Duodenal mucosa (tissue), 2 donors: ENCODE measurements around the gene ANKHD1.

Experiments
- H3K27ac ChIP-seq: one replicate; pipeline ENCODE4 v1.7.0; 2013; ENCODE audit warnings: low read depth, low read length
- H3K27me3 ChIP-seq, 2 donors: one replicate each; pipeline ENCODE4 v1.7.0; 2013; ENCODE audit warnings: low read length in 2 of 2, control low read depth in 1 of 2; ENCODE audit not compliant: insufficient read depth in 2 of 2, control insufficient read depth in 1 of 2
- H3K36me3 ChIP-seq, 2 donors: one replicate each; pipeline ENCODE4 v1.7.0; 2013; ENCODE audit warnings: low read length in 2 of 2, control low read depth in 1 of 2; ENCODE audit not compliant: insufficient read depth in 2 of 2, control insufficient read depth in 1 of 2
- H3K4me1 ChIP-seq, 2 donors: one replicate each; pipeline ENCODE4 v1.7.0; 2013; ENCODE audit warnings: low read length in 2 of 2, control low read depth in 1 of 2; ENCODE audit not compliant: insufficient read depth in 2 of 2, control insufficient read depth in 1 of 2
- H3K4me3 ChIP-seq, 2 donors: one replicate each; pipeline ENCODE4 v1.7.0; 2013; ENCODE audit warnings: low read length in 2 of 2, low read depth in 1 of 2
- H3K9ac ChIP-seq, 2 donors: one replicate each; pipeline ENCODE4 v1.7.0; 2013; ENCODE audit warnings: low read length in 2 of 2, low read depth in 1 of 2
- H3K9me3 ChIP-seq, 2 donors: one replicate each; pipeline ENCODE4 v1.7.0; 2013; ENCODE audit warnings: low read length in 2 of 2, control low read depth in 1 of 2; ENCODE audit not compliant: control insufficient read depth in 1 of 2

The ANKHD1 gene

DNA sequence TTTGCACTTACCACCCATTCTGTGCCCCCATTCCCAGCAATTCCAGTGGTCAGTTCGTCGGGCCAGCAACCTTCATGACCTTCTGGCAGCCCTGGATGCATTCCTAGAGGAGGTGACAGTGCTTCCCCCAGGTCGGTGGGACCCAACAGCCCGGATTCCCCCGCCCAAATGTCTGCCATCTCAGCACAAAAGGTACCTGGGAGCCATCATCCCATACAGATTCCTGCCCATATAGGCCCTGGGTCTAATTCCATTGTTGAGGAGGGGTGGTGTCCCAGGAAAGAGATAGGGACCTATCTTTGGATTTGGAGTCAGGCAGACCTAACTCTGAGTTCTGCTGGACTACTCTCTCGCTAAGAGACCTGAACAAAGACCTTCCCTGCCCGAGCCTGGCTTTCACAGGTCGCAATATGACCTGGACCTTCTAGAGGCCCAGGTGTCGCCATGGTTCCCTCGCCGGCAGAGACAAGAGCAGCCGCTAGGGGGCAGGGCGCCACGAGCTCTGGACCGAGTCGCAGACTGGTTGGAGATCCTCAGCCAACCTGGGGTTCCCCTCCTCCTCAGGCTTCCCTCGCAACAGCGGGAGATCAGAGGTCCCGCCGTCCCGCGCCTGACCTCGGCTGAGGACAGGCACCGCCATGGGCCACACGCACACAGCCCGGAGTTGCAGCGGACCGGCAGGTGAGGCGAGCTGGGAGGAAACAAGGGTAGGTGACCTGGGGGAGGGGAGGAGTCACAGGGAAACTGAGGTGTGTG is 38.6 kb upstream of the ANKHD1 start:
- peak overlapping the region in 1 of 2 donors; percentile 61 for H3K4me3 ChIP-seq
- H3K9me3 ChIP-seq: no peaks in the 10 kb centered on the region
- peaks cover 0 to 12% of the 10 kb centered on the region in 2 donors for H3K4me1 ChIP-seq
- no peak overlapping the region for H3K27ac ChIP-seq
- no peaks in the 10 kb centered on the region for H3K36me3 ChIP-seq
- H3K9ac ChIP-seq: peak overlapping the region in 1 of 2 donors; percentile 9
- H3K27me3 ChIP-seq: no peaks in the 10 kb centered on the region

DNA sequence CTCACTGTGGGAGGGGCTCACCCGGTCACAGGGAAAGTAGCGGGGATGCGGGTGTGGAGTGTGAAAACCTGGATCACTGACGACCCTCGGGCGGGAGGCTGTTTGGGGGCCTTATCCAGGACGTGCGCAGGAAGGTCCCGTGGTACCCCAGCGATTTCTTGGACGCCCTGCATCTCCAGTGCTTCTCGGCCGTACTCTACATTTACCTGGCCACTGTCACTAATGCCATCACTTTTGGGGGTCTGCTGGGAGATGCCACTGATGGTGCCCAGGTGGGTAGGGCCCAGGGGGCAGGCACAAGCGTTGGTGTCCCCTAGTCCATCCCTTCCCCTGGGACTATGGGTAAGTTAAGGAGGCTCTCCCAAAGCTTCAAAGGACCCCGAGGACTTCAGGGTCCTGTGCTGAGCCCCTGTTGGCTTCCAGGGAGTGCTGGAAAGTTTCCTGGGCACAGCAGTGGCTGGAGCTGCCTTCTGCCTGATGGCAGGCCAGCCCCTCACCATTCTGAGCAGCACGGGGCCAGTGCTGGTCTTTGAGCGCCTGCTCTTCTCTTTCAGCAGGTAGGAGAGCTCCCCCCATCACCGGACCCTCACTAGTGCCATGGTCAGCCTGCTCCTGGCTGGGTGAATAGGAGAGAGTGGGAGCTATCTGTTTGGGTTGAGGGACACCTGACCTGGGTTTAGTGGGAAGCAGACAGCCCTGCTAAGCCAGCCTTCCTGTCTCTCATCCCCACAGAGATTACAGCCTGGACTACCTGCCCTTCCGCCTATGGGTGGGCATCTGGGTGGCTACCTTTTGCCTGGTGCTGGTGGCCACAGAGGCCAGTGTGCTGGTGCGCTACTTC is 37.8 kb upstream of the ANKHD1 start:
- H3K4me3 ChIP-seq: peak overlapping the region in 1 of 2 donors; percentile 61
- peaks cover 0 to 6% of the 10 kb centered on the region in 2 donors for H3K4me1 ChIP-seq
- no peaks in the 10 kb centered on the region for H3K9me3 ChIP-seq
- H3K27ac ChIP-seq: no peak overlapping the region
- no peaks in the 10 kb centered on the region for H3K27me3 ChIP-seq
- H3K36me3 ChIP-seq: no peaks in the 10 kb centered on the region
- H3K9ac ChIP-seq: peak overlapping the region in 1 of 2 donors; percentile 9

DNA sequence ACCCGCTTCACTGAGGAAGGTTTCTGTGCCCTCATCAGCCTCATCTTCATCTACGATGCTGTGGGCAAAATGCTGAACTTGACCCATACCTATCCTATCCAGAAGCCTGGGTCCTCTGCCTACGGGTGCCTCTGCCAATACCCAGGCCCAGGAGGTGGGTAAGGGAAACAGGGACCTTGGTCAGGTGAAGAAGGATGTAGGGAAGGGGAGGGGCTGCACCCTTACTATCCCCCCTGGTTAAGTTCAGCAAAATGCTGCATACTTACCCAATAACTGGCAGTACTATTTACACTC is 37.2 kb upstream of the ANKHD1 start:
- H3K36me3 ChIP-seq: no peaks in the 10 kb centered on the region
- no peaks in the 10 kb centered on the region for H3K9me3 ChIP-seq
- peaks cover 0 to 6% of the 10 kb centered on the region in 2 donors for H3K4me1 ChIP-seq
- H3K4me3 ChIP-seq: no peak overlapping the region
- no peaks in the 10 kb centered on the region for H3K27me3 ChIP-seq
- H3K9ac ChIP-seq: no peak overlapping the region
- no peak overlapping the region for H3K27ac ChIP-seq

DNA sequence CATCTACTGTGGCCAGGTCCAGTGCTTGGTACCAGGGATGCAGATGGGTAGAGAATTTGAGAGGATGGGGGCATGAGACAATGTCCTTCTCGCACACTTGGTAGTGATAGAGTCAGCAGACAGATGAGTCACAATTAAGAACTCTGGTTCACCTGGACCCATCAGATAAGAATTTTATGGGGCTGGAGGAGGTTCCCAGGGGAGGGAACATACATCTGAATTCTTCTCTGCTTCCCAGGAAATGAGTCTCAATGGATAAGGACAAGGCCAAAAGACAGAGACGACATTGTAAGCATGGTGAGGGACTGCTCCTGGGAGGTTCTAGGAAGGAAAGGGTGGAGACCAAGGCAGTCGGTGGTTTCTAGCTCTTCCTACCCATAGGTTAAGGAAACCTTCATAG is 36.4 kb upstream of the ANKHD1 start:
- no peaks in the 10 kb centered on the region for H3K27me3 ChIP-seq
- no peaks in the 10 kb centered on the region for H3K9me3 ChIP-seq
- no peak overlapping the region for H3K9ac ChIP-seq
- H3K4me1 ChIP-seq: peaks cover 0 to 6% of the 10 kb centered on the region in 2 donors
- no peaks in the 10 kb centered on the region for H3K36me3 ChIP-seq
- H3K4me3 ChIP-seq: no peak overlapping the region
- H3K27ac ChIP-seq: no peak overlapping the region

DNA sequence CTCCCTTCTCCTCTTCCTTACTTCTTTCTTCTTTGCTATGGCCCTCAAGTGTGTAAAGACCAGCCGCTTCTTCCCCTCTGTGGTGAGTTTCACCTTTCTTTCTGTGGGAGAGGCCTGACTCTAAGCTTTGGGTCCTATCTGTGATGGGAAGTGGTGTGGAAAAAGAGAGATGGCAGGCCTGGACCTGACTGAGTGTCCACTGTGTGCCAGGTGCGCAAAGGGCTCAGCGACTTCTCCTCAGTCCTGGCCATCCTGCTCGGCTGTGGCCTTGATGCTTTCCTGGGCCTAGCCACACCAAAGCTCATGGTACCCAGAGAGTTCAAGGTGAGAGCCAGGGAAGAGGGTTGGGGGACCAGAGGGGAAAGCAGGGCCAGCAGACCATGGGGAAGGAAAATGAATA is 35.7 kb upstream of the ANKHD1 start:
- H3K9me3 ChIP-seq: no peaks in the 10 kb centered on the region
- H3K4me3 ChIP-seq: no peak overlapping the region
- H3K27me3 ChIP-seq: no peaks in the 10 kb centered on the region
- H3K9ac ChIP-seq: no peak overlapping the region
- peaks cover 0 to 6% of the 10 kb centered on the region in 2 donors for H3K4me1 ChIP-seq
- H3K36me3 ChIP-seq: no peaks in the 10 kb centered on the region
- no peak overlapping the region for H3K27ac ChIP-seq

DNA sequence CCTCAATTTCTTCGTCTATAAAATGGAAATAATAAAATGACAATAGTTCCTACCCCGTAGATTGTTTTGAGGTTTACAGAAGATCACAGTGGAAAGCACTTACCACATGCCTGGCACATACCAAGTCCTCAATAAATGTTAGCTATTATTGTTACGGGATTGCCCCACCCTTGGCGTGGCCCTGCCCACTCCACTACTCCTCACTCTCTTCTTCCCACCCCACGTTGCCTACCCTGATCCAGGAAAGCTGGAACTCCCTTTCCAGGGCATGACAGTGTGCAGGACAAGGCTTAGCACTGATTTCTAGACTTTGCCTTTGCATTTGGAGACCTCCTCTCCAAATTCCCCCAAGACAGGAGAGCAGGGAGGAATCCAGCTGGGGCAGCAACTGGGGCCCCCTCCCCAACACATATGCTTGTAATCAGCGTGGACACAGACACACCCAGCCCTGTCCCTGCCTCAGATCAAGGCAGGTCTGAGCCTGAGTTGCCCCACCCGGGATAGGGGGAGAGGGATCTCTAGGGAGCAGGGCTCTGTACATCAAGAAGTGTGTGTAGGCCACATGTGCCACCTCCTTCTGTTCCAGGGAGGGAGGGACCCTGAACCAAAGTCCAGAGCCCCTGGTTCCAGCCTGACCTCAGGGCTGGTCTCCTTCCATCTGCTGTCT is 34.9 kb upstream of the ANKHD1 start:
- Histone ChIP-seq H3K4me1 (peaks cover 1 to 6% of the 10 kb centered on the region in 2 donors), H3K27ac (no peak overlapping the region), H3K36me3 (no peaks in the 10 kb centered on the region), H3K4me3 (no peak overlapping the region), H3K9me3 (no peaks in the 10 kb centered on the region), H3K27me3 (no peaks in the 10 kb centered on the region), H3K9ac (no peak overlapping the region)

DNA sequence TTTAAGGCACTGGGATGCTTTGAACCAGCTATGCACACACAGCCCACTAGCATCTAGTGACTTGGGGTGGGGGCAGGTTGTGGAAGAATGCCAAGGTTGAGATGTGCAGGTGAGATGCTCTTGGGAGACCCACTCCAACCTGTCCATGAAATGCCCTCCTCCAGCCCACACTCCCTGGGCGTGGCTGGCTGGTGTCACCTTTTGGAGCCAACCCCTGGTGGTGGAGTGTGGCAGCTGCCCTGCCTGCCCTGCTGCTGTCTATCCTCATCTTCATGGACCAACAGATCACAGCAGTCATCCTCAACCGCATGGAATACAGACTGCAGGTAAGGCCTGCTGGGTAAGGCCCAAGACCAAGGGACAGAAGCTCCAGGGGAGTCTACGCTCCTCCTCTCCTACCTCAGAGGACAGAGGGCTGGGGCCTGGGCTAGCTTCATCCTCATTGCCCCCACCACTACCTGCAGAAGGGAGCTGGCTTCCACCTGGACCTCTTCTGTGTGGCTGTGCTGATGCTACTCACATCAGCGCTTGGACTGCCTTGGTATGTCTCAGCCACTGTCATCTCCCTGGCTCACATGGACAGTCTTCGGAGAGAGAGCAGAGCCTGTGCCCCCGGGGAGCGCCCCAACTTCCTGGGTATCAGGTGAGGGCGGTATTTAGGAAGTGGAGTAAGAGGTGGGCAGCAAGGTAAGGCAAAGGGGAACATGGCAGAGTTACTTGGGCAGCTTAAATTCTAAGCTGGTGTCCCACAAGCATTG is 34.2 kb upstream of the ANKHD1 start:
- Histone ChIP-seq H3K4me3 (no peak overlapping the region), H3K27ac (no peak overlapping the region), H3K27me3 (no peaks in the 10 kb centered on the region), H3K9me3 (no peaks in the 10 kb centered on the region), H3K36me3 (no peaks in the 10 kb centered on the region), H3K4me1 (peaks cover 6 to 7% of the 10 kb centered on the region in 2 donors), H3K9ac (no peak overlapping the region)

DNA sequence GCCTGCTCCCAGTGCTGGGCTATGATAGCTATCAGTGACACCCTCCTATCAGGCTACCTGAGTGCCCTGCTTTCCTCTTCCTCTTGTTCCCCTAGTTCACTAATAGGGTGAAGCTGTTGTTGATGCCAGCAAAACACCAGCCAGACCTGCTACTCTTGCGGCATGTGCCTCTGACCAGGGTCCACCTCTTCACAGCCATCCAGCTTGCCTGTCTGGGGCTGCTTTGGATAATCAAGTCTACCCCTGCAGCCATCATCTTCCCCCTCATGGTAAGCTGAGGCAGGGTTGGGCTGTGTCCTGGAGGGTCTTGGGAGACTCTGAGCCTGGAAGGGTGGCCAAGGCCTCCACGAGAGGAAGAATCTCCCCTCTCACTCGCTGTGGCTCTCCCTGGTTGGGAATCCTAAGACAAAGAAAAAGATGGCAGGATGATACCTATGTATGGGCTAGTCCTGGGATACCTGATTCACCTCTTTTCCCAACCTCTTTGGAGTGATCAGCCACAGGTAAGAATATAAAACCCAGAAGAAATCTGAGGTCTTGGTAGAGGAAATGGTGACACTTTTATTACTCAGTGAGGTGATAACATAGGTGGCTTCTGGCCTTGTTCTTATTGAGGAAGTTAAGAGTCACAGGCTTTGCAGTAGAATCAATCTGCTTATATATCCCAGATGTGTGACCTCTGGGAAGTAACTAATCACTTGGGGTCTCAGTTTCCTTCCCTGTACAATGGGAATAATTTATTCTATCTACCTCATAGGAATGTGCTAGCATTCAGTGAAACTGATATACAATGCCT is 30.1 kb upstream of the ANKHD1 start:
- H3K36me3 ChIP-seq: no peaks in the 10 kb centered on the region
- no peak overlapping the region for H3K27ac ChIP-seq
- no peak overlapping the region for H3K9ac ChIP-seq
- H3K4me3 ChIP-seq: no peak overlapping the region
- H3K4me1 ChIP-seq: peaks cover 0 to 11% of the 10 kb centered on the region in 2 donors
- no peaks in the 10 kb centered on the region for H3K27me3 ChIP-seq
- H3K9me3 ChIP-seq: no peaks in the 10 kb centered on the region

DNA sequence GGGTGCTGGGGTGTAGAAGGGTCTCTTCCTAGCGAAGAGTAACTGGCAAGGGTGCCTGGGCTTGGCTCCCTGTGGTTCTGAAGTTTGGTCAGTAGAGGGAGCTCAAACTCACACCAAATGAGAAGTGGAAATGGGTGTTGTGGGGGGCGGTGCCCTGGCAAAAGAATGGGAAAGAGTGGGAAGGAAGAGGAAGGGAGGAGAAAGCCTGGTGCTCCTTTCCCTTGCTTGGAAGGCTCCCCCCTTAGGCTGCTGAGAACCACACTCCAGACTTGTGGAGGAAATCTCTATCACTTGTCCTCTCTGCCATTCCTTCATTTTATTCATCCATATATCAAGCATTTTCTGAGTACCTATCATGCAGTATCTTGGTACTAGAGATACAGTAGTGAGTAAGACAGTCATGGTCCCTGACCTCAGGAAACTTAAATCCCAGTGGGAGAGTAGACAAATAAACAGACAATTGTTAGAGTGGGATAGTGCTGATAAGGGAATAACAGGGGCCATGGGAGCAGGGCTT is 28.6 kb upstream of the ANKHD1 start:
- H3K9ac ChIP-seq: no peak overlapping the region

More for the DNA sequence above, 28.6 kb upstream of the ANKHD1 start:
- Histone ChIP-seq H3K27me3 (no peaks in the 10 kb centered on the region), H3K4me3 (no peak overlapping the region), H3K36me3 (no peaks in the 10 kb centered on the region), H3K4me1 (peaks cover 0 to 11% of the 10 kb centered on the region in 2 donors), H3K27ac (no peak overlapping the region), H3K9me3 (no peaks in the 10 kb centered on the region)
